Esophagus squamous epithelium (tissue), 5 donors: ENCODE measurements around the gene CYB5R3. TPM values are rescaled to one million over a fixed set of nuclear protein-coding genes. Genes with fewer than 3 reads are reported as not detected.
A peak's percentile ranks its signal among the peaks of the same experiment; 100 is the strongest.
"Not testable (repeated sequence)": the region's sequence is repeated elsewhere in the genome, so short reads cannot be mapped to it uniquely, and the experiment has no call there.

Source experiments
- DNase-seq: peaks from one replicate; lab custom pipeline; 2025; lab: John Stamatoyannopoulos, UW
- H3K27ac ChIP-seq, 4 donors: fragments of 200-600 bp; sonication (generic); one replicate each; pipeline ENCODE4 v1.5.1; 2016 to 2019; ENCODE audit warnings: mild to moderate bottlenecking in 1 of 4
- H3K27me3 ChIP-seq, 4 donors: fragments of 200-600 bp; sonication (generic); 1 replicate in 3 of 4; 2 replicates in 1 of 4; pipeline versions ENCODE4 v1.5.1 to v1.6.0; 2017 to 2021; ENCODE audit warnings: antibody characterized with exemption in 1 of 4
- H3K36me3 ChIP-seq, 3 donors: fragments of 200-600 bp; sonication (generic); one replicate each; pipeline ENCODE4 v1.5.1; 2016 to 2019
- H3K4me1 ChIP-seq, 3 donors: fragments of 200-600 bp; sonication (generic); one replicate each; pipeline ENCODE4 v1.5.1; 2017 to 2019
- H3K4me3 ChIP-seq, 4 donors: fragments of 200-600 bp; sonication (generic); 1 replicate in 3 of 4; 2 replicates in 1 of 4; pipeline ENCODE4 v1.5.1; 2016 to 2019; ENCODE audit warnings: mild to moderate bottlenecking in 2 of 4, moderate library complexity in 1 of 4
- H3K9me3 ChIP-seq, 3 donors: fragments of 200-600 bp; sonication (generic); one replicate each; pipeline ENCODE4 v1.5.1; 2016 to 2019
- POLR2A ChIP-seq, 4 donors: fragments of 450-650 bp; IDR thresholded peaks; one replicate each; pipeline ENCODE4 v1.6.1; 2017; ENCODE audit warnings: antibody characterized with exemption in 4 of 4, mild to moderate bottlenecking in 4 of 4, moderate library complexity in 3 of 4
- WGBS, 2 donors: methylation state at CpG; one replicate each; pipeline ENCODE4 v1.1.5; 2018; 5-methylcytosine and 5-hydroxymethylcytosine counted together
- intact Hi-C: fragments of 100-400 bp; cut with DNase I; formaldehyde crosslinking; loops from one replicate; pipeline ENCODE4 v1.15.0; 2022
- total RNA-seq, 4 donors: library from RNA; depleted of rRNA; stranded (reverse); fragments of >200 nt; gene quantifications; one replicate each; pipeline ENCODE4 v1.1.0, GENCODE V29; 2016
- TF ChIP-seq, protein P1 (sequence below), 6 experiments: fragments of 450-650 bp in 4 of 6; fragments of 200-600 bp in 2 of 6; sonication (generic) in 2 of 6; IDR thresholded peaks; one replicate each; pipeline ENCODE4 v1.5.1; 2016 to 2019; ENCODE audit warnings: antibody characterized with exemption in 6 of 6, mild to moderate bottlenecking in 4 of 6, moderate library complexity in 4 of 6
- donor health status: DM: yes; HTN: yes; CAD: no.

CYB5R3 gene
- total RNA-seq, 4 donors from 2014 or later: 49.5 to 81.6 (median 71.7) TPM

DNA sequence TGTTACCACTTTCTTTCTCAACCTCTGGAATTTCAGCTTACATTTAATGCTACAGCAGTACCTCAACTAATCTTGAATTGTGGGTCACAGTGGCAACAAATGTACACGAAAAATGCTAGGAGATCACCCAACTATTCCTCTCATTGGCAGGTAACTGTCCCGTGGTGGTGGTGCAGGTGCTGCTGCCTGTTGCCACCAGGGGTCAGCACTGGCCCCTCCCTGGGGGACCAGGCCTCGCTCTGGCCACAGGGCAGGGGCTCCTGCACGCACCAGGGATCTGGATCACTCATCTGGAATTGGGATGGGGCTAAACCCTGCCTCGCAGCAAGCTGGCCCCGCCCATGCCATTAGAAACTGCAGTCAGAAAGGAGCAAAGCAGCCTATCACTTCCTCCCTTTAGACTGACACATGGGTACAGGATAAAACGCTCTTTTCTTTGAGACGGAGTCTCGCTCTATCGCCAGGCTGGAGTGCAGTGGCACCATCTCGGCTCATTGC is 27.6 kb downstream of the CYB5R3 start:
- H3K36me3 ChIP-seq: peaks cover 20 to 60% (median 31%) of the 10 kb centered on the region in 3 donors
- 45 to 49% methylated on average over 7 of the region's 11 CpGs for WGBS, 2 donors
- H3K4me1 ChIP-seq: peaks cover 22 to 64% (median 27%) of the 10 kb centered on the region in 3 donors

DNA sequence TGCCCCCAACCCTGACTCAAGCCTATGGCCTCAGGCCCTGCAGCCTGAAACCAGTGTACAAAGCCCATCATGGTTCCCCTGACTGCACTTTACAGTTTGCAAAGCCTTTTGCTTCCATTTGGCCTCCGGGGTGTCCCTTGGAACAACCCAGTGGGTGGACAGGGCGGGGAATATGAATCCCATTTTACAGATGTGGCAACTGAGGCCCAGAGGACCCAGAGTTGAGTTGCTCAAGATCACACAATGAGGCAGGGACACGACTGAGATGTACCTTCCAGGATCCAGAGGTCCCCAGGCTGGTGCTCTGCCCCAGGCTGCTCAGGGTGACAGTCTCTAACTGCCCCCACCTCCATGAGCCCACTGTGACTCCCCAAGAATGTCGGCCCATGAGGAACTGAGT is 29.1 kb downstream of the CYB5R3 start:
- peaks cover 19 to 45% (median 23%) of the 10 kb centered on the region in 3 donors for H3K36me3 ChIP-seq
- H3K27ac ChIP-seq: peak overlapping the region; percentile 65 to 83 (median 78)
- H3K4me1 ChIP-seq: peaks cover 22 to 78% (median 30%) of the 10 kb centered on the region in 3 donors
- no peak overlapping the region for H3K4me3 ChIP-seq
- TF ChIP-seq POLR2A (IDR thresholded peaks at IDR 0.05): no peak
- H3K9me3 ChIP-seq: no peaks in the 10 kb centered on the region
- H3K27me3 ChIP-seq: no peaks in the 10 kb centered on the region
- 92 to 100% methylated on average over 2 of the region's 4 CpGs for WGBS, 2 donors
- DNase-seq: no peak
- intact Hi-C loops: no loop called here

More for the DNA sequence above, 27.6 kb downstream of the CYB5R3 start:
- Histone ChIP-seq H3K27me3 (no peaks in the 10 kb centered on the region), H3K4me3 (no peak overlapping the region), H3K9me3 (no peaks in the 10 kb centered on the region), H3K27ac (peak overlapping the region; percentile 65 to 83 (median 78))
- intact Hi-C loops: no loop called here
- no peak for DNase-seq
- TF ChIP-seq, protein P1, sequence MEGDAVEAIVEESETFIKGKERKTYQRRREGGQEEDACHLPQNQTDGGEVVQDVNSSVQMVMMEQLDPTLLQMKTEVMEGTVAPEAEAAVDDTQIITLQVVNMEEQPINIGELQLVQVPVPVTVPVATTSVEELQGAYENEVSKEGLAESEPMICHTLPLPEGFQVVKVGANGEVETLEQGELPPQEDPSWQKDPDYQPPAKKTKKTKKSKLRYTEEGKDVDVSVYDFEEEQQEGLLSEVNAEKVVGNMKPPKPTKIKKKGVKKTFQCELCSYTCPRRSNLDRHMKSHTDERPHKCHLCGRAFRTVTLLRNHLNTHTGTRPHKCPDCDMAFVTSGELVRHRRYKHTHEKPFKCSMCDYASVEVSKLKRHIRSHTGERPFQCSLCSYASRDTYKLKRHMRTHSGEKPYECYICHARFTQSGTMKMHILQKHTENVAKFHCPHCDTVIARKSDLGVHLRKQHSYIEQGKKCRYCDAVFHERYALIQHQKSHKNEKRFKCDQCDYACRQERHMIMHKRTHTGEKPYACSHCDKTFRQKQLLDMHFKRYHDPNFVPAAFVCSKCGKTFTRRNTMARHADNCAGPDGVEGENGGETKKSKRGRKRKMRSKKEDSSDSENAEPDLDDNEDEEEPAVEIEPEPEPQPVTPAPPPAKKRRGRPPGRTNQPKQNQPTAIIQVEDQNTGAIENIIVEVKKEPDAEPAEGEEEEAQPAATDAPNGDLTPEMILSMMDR (IDR thresholded peaks at IDR 0.05): peak; percentile 78 to 89 (median 86)
- no peak for TF ChIP-seq POLR2A (IDR thresholded peaks at IDR 0.05)

DNA sequence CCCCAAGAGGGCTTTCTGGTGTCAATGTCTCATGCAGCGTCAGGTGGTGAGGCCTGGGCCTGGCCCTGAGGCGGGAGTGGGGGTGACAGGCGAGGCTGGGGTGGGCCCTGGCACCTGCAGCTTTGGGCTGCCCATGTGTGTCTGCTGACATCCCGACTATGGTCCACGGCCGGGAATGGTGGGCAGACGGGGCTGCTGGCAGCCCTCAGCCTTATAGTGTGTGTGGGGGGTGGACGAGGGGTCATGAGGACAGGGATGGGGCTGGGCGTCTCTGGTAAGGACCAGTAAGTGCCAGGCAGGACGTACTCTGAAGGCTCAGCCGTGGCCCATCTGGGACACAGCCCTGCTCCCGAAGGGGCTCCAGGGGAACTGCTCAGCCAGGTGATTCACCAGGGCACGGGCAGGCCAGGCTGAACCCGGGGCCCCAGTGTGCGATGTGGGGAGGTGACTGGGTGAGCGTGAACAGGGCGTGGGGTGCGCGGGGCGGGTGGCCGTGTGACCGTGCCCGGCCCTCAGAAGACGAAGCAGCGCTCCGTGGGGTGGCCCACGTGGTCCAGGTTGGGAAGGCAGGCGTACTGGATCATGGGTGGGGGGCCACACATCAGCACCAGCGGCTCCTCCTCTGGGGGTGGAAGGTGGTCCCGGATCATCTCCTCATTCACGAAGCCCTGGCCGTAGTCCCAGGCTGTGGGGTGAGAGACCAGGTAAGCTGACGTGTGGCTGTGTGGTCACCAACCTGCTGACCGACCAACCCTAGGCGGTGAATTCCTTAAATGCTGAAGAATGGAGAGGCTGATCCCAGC is 29.7 kb downstream of the CYB5R3 start:
- H3K27ac ChIP-seq: peak overlapping the region in 2 of 4 donors; percentile 80 to 83
- DNase-seq: no peak
- 94 to 96% methylated on average over 14 to 23 of the region's 35 CpGs for WGBS, 2 donors

DNA sequence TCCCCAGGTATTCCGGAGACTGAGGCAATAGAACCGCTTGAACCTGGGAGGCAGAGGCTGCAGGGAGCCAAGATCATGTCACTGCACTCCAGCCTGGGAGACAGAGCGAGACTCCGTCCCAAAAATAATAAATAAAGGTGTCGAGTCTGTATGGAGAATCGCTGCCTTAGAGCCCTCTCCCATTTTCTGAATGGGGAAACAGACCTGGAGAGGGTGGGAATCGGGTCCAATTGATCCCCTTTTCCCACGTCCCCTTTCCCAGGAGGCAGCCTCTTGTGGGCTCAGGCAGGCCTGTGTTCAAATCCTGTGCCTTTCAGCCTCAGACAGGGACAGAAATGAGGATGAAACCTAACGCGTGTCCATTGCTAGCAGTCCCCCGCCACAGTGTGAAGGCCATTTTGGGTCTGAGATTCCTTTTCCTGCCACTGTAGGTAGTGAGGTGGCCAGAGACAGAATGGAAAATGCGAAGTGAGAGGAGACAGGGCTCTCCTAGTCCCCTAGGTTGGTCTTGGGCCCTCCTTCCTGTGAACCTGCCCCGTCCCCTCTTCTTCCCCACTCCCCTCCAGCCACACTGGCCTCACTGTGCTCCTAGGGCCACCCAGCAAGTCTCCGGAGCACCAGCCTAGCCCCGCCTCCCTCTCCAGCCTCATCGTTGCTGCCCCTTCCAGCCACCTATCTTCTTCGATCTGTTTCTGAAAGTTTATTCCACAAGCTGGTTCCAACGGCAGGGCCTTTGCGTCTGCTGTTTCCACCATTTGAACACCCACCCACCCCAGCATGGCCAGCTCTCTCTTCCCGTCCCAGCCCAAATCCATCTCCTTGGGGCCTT is 31.8 kb downstream of the CYB5R3 start:
- Histone ChIP-seq H3K27ac (peak overlapping the region in 3 of 4 donors; percentile 27 to 56 (median 36)), H3K36me3 (peaks cover 8 to 18% (median 9%) of the 10 kb centered on the region in 3 donors), H3K27me3 (no peaks in the 10 kb centered on the region), H3K4me1 (peaks cover 25 to 73% (median 40%) of the 10 kb centered on the region in 3 donors), H3K4me3 (no peak overlapping the region), H3K9me3 (no peaks in the 10 kb centered on the region)
- intact Hi-C loops: no loop called here
- 41 to 61% methylated on average over 13 to 17 of the region's 20 CpGs for WGBS, 2 donors
- no peak for TF ChIP-seq POLR2A (IDR thresholded peaks at IDR 0.05)
- TF ChIP-seq, protein P1 (IDR thresholded peaks at IDR 0.05): no peak
- DNase-seq: no peak

More for the DNA sequence above, 29.7 kb downstream of the CYB5R3 start:
- Histone ChIP-seq H3K27me3 (no peaks in the 10 kb centered on the region), H3K9me3 (no peaks in the 10 kb centered on the region), H3K4me1 (peaks cover 20 to 74% (median 26%) of the 10 kb centered on the region in 3 donors), H3K4me3 (no peak overlapping the region), H3K36me3 (peaks cover 18 to 39% (median 19%) of the 10 kb centered on the region in 3 donors)
- intact Hi-C loops: no loop called here
- TF ChIP-seq, protein P1 (IDR thresholded peaks at IDR 0.05): no peak
- TF ChIP-seq POLR2A (IDR thresholded peaks at IDR 0.05): no peak

DNA sequence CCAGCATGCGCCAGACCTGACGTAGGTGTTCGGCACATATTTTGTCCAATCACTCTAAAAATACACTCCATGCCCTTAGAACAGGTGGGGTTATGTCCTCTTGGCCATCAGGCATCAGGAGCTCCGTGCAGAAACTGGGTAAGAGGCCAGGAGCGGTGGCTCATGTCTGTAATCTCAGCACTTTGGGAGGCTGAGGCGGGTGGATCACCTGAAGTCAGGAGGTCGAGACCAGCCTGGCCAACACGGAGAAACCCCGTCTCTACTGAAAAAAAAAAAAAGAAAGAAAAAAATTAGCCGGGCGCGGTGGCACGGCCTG is 33.4 kb downstream of the CYB5R3 start:
- Histone ChIP-seq H3K36me3 (peaks cover 8 to 27% (median 8%) of the 10 kb centered on the region in 3 donors), H3K4me1 (peaks cover 17 to 73% (median 36%) of the 10 kb centered on the region in 3 donors), H3K27ac (peak overlapping the region; percentile 98 to 99 (median 98)), H3K4me3 (peak overlapping the region; percentile 91 to 95 (median 93))
- H3K9me3 ChIP-seq, DNase-seq, H3K27me3 ChIP-seq, intact Hi-C loops: not testable (repeated sequence)
- 12 to 17% methylated on average over 11 to 13 of the region's 13 CpGs for WGBS, 2 donors
